ENCODE data around the gene TRIOBP. TPM values are rescaled to one million over a fixed set of nuclear protein-coding genes. Genes with fewer than 3 reads are reported as not detected.

The TRIOBP gene
- total and polyA plus RNA-seq, 2 of the 13 experiments (the other 11 are each of a cell fraction or from before 2014, with no cell fraction given): 6.1 to 15.4 TPM

DNA sequence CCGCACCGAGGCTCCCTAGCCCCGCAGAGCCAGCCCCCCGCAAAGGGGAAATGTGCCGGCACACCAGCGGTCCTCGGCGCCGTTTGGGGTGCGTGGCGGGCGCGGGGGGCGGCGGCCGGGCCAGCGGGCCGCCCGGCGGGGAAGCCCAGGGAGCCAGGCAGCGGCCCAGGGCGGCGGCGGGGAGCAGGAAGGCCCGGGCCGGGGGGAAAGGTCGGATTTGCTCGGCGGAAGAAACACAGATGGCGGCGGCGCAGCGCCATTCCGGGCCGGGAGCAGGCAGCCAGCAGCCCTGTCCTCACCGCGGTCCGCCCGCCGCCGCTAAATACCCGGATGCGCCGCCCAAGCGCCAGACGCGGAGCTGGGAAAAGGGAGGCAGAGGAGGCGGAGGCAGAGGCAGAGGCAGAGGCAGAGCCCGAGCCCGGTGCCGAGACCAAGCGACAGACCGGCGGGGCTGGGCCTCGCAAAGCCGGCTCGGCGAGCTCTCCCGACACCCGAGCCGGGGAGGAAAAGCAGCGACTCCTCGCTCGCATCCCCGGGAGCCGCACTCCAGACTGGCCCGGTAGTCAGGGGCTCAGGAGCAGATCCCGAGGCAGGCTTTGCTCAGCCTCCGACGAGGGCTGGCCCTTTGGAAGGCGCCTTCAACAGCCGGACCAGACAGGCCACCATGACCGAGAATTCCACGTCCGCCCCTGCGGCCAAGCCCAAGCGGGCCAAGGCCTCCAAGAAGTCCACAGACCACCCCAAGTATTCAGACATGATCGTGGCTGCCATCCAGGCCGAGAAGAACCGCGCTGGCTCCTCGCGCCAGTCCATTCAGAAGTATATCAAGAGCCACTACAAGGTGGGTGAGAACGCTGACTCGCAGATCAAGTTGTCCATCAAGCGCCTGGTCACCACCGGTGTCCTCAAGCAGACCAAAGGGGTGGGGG lies 108.3 kb downstream of the TRIOBP start (continued):
- TF ChIP-seq ZNF776 (CRISPR knock-in tag; IDR thresholded peaks at IDR 0.05) (no peak; the same call in 1 of the 2 replicates), HMGA1 (CRISPR knock-in tag; conservative IDR thresholded peaks at IDR 0.05) (no peak), ZNF512B (CRISPR knock-in tag; IDR thresholded peaks at IDR 0.05; ENCODE audit: borderline replicate concordance) (peak; percentile 84; the same call in 1 of the 2 replicates), BRD4 (CRISPR knock-in tag; IDR thresholded peaks at IDR 0.05) (peak; percentile 58; the same call in 1 of the 2 replicates), ZSCAN30 (CRISPR knock-in tag; IDR thresholded peaks at IDR 0.05) (no peak), ZSCAN29 (CRISPR knock-in tag; conservative IDR thresholded peaks at IDR 0.05) (0 out of 2 replicates have a peak, but pooled peaks have one; percentile 36), MEIS1 (CRISPR knock-in tag; IDR thresholded peaks at IDR 0.05; ENCODE audit: borderline replicate concordance) (no peak), EED (CRISPR knock-in tag; IDR thresholded peaks at IDR 0.05) (peak; percentile 63), ZNF282 (IDR thresholded peaks at IDR 0.05; ENCODE audit: partially characterized antibody) (no peak), MIXL1 (CRISPR knock-in tag; IDR thresholded peaks at IDR 0.05) (no peak), KDM3A (CRISPR knock-in tag; IDR thresholded peaks at IDR 0.05; ENCODE audit: low read depth) (peak; percentile 72; the same call in 1 of the 2 replicates), MBD4 (IDR thresholded peaks at IDR 0.05; ENCODE audit: borderline replicate concordance, low read length) (no peak), ZNF720 (CRISPR knock-in tag; IDR thresholded peaks at IDR 0.05) (no peak), ZNF17 (CRISPR knock-in tag; IDR thresholded peaks at IDR 0.05) (no peak), FOXP4 (CRISPR knock-in tag; IDR thresholded peaks at IDR 0.05) (peak; percentile 53)
- TF ChIP-seq, protein P1, sequence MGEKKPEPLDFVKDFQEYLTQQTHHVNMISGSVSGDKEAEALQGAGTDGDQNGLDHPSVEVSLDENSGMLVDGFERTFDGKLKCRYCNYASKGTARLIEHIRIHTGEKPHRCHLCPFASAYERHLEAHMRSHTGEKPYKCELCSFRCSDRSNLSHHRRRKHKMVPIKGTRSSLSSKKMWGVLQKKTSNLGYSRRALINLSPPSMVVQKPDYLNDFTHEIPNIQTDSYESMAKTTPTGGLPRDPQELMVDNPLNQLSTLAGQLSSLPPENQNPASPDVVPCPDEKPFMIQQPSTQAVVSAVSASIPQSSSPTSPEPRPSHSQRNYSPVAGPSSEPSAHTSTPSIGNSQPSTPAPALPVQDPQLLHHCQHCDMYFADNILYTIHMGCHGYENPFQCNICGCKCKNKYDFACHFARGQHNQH (CRISPR knock-in tag; IDR thresholded peaks at IDR 0.05): peak; percentile 80
- TF ChIP-seq, protein P2, sequence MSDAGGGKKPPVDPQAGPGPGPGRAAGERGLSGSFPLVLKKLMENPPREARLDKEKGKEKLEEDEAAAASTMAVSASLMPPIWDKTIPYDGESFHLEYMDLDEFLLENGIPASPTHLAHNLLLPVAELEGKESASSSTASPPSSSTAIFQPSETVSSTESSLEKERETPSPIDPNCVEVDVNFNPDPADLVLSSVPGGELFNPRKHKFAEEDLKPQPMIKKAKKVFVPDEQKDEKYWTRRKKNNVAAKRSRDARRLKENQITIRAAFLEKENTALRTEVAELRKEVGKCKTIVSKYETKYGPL (CRISPR knock-in tag; IDR thresholded peaks at IDR 0.05): no peak
- TF ChIP-seq, protein P3, sequence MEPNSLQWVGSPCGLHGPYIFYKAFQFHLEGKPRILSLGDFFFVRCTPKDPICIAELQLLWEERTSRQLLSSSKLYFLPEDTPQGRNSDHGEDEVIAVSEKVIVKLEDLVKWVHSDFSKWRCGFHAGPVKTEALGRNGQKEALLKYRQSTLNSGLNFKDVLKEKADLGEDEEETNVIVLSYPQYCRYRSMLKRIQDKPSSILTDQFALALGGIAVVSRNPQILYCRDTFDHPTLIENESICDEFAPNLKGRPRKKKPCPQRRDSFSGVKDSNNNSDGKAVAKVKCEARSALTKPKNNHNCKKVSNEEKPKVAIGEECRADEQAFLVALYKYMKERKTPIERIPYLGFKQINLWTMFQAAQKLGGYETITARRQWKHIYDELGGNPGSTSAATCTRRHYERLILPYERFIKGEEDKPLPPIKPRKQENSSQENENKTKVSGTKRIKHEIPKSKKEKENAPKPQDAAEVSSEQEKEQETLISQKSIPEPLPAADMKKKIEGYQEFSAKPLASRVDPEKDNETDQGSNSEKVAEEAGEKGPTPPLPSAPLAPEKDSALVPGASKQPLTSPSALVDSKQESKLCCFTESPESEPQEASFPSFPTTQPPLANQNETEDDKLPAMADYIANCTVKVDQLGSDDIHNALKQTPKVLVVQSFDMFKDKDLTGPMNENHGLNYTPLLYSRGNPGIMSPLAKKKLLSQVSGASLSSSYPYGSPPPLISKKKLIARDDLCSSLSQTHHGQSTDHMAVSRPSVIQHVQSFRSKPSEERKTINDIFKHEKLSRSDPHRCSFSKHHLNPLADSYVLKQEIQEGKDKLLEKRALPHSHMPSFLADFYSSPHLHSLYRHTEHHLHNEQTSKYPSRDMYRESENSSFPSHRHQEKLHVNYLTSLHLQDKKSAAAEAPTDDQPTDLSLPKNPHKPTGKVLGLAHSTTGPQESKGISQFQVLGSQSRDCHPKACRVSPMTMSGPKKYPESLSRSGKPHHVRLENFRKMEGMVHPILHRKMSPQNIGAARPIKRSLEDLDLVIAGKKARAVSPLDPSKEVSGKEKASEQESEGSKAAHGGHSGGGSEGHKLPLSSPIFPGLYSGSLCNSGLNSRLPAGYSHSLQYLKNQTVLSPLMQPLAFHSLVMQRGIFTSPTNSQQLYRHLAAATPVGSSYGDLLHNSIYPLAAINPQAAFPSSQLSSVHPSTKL (CRISPR knock-in tag; IDR thresholded peaks at IDR 0.05): peak; percentile 60; the same call in 1 of the 2 replicates
